ENCODE measurements around the gene ACAD11.

The ACAD11 gene

GRCh38 chr3:132539681-132540080 lies 119.9 kb downstream of the ACAD11 start:
- Mint-ChIP-seq H3K27me3 (no peaks in the 10 kb centered on the region), H3K4me1 (ENCODE audit: low read depth) (peaks cover 28% of the 10 kb centered on the region), H3K9me3 (ENCODE audit: low read depth) (no peaks in the 10 kb centered on the region), H3K36me3 (peaks cover 18% of the 10 kb centered on the region), H3K27ac (no peak overlapping the region), H3K4me3 (no peak overlapping the region)

- H3K9me3 Mint-ChIP-seq (ENCODE audit: low read depth), result no peaks in the 10 kb centered on the region
- no peaks in the 10 kb centered on the region for H3K27me3 Mint-ChIP-seq
- no peak overlapping the region for H3K4me3 Mint-ChIP-seq
- H3K4me1 Mint-ChIP-seq (ENCODE audit: low read depth), result peaks cover 14% of the 10 kb centered on the region
- no peak overlapping the region for H3K27ac Mint-ChIP-seq
- H3K36me3 Mint-ChIP-seq, result peaks cover 13% of the 10 kb centered on the region
Observed at GRCh38 chr3:132538072-132538471, 121.5 kb downstream of the ACAD11 start.

DNA sequence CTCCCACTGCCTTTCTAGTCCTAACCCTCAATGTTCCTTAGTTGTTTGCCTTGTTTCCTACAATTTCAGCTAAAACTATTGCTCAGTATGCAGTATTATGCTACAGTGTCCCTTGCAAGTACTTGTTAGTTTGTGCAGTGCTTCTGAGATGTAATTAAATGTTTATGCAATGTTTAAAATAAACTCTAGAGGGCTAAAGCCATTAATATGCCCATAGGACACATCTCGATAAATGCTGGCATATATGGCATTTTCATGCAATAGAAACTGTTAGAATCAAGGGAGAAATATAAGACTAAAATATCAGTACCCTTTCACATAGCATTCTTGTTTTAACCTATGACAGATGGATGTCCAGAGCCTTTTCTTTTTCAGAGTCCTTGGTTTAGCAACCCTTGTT lies 122.3 kb downstream of the ACAD11 start:
- Mint-ChIP-seq H3K27me3 (no peaks in the 10 kb centered on the region), H3K4me1 (ENCODE audit: low read depth) (peaks cover 6% of the 10 kb centered on the region), H3K36me3 (peaks cover 13% of the 10 kb centered on the region), H3K27ac (no peak overlapping the region), H3K9me3 (ENCODE audit: low read depth) (no peaks in the 10 kb centered on the region), H3K4me3 (no peak overlapping the region)

GRCh38 chr3:132536442-132537153 lies 123.0 kb downstream of the ACAD11 start:
- Mint-ChIP-seq H3K9me3 (ENCODE audit: low read depth) (no peaks in the 10 kb centered on the region), H3K4me3 (no peak overlapping the region), H3K36me3 (peaks cover 11% of the 10 kb centered on the region), H3K27me3 (no peaks in the 10 kb centered on the region), H3K27ac (no peak overlapping the region), H3K4me1 (ENCODE audit: low read depth) (peaks cover 2% of the 10 kb centered on the region)

DNA sequence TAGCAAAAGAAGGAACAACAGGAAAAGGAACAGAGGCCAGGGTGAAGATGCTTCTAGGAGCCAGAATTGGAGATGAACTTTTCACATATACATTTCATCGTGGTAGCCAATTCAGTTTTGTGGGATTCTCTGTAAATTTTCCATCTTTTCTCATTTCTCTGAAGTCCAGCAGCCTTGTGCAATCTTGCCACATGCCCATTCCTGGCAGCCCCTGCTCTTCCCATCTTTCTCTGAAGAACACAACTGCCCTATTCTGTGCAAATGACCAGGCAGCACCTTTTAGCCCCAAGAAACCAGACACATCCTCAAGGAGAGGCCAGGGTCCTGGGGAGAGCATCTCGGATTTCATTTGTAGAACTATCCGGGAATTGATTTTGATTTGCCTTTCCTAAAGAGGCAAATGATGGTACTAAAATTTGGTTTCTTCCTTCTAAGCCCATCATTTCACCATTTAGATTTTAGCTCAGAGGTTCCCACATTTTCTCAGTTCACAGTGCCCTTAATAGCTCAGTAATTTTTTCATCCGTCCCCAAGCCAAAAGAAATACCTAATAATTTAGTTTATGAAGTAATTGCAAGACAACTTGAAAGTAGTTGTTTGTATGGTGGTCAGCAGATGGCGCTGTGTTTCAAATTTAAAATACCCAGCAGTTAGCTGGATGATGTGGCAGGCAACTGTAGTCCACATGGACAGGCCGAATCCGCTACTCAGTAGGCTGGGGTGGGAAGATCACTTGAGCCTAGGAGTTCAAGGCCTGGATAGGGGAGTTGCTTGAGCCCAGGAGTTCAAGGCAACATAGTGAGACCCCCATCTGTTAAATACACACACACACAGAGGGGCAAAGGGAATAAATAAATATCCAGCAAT lies 123.8 kb downstream of the ACAD11 start:
- Mint-ChIP-seq H3K4me1 (ENCODE audit: low read depth) (peaks cover 2% of the 10 kb centered on the region), H3K27me3 (no peaks in the 10 kb centered on the region), H3K4me3 (no peak overlapping the region), H3K36me3 (peaks cover 9% of the 10 kb centered on the region), H3K9me3 (ENCODE audit: low read depth) (no peaks in the 10 kb centered on the region), H3K27ac (peak overlapping the region; percentile 35)

DNA sequence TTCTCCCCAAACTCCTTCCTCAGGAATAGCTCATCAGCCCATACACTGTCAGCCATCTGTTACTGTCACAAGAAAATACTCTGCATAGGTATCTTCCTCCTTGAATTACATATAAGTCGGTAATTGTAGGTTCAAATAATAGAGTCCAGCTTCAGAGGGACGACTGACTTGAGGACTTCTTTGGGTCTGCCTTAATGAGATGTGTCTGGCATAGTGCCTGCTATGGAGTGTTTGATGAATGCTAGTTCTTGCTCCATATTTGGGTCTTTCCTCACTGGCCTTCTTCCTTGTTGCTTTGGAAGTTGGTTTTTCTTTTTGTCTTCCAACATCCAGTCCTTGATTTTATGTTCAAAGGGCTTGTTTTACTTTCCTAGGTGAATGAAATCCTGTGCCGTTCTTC lies 129.0 kb downstream of the ACAD11 start:
- H3K4me3 Mint-ChIP-seq, result no peak overlapping the region
- H3K36me3 Mint-ChIP-seq, result peaks cover 12% of the 10 kb centered on the region
- no peaks in the 10 kb centered on the region for H3K27me3 Mint-ChIP-seq
- no peaks in the 10 kb centered on the region for H3K9me3 Mint-ChIP-seq (ENCODE audit: low read depth)
- no peak overlapping the region for H3K27ac Mint-ChIP-seq
- no peaks in the 10 kb centered on the region for H3K4me1 Mint-ChIP-seq (ENCODE audit: low read depth)

DNA sequence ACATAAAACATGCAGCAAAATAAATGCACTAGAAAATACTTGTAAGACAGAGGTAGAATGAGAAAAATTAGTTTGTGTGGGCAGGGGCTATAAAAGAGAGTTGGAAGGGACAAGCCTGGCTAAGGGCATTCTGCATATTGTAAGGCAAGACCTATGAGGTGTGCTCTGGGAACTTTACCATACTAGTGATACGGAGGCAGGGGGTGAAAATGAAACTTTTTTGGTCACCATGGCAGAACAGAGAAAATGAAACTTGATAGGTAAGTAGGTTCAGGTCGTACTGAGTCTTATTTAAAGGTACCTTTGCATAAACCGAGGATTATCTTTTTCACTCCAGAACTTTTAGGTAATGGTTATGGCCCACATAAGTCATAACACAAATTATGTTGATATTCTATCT lies 137.3 kb downstream of the ACAD11 start:
- H3K4me1 Mint-ChIP-seq (ENCODE audit: low read depth), result peaks cover 8% of the 10 kb centered on the region
- no peak overlapping the region for H3K27ac Mint-ChIP-seq
- H3K4me3 Mint-ChIP-seq, result no peak overlapping the region
- H3K27me3 Mint-ChIP-seq, result no peaks in the 10 kb centered on the region
- H3K36me3 Mint-ChIP-seq, result peaks cover 17% of the 10 kb centered on the region
- H3K9me3 Mint-ChIP-seq (ENCODE audit: low read depth), result no peaks in the 10 kb centered on the region

DNA sequence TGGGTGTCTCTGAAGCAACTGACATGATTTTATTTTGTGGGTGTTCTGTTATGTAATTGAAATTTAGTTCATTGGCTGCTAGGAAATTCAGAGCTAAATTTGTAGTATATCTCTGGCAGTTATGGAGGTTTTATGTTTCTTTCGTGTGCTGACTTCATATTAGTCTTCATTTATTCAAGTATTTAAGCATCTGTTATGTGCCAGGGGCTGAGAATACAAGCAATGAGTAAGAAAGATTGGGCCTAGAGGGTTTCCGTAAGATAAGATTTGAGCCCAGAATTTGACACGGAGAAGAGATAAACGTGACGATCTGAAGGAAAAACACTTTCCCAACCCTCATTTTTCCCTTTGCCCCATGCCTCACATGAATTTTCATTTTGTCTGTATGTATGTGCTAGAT lies 137.7 kb downstream of the ACAD11 start:
- Mint-ChIP-seq H3K27me3 (no peaks in the 10 kb centered on the region), H3K9me3 (ENCODE audit: low read depth) (no peaks in the 10 kb centered on the region), H3K36me3 (peaks cover 18% of the 10 kb centered on the region), H3K27ac (no peak overlapping the region), H3K4me3 (no peak overlapping the region), H3K4me1 (ENCODE audit: low read depth) (peaks cover 8% of the 10 kb centered on the region)

GRCh38 chr3:132519914-132520313 lies 139.7 kb downstream of the ACAD11 start:
- H3K9me3 Mint-ChIP-seq (ENCODE audit: low read depth), result no peaks in the 10 kb centered on the region
- peaks cover 18% of the 10 kb centered on the region for H3K36me3 Mint-ChIP-seq
- peaks cover 8% of the 10 kb centered on the region for H3K4me1 Mint-ChIP-seq (ENCODE audit: low read depth)
- no peak overlapping the region for H3K4me3 Mint-ChIP-seq
- no peaks in the 10 kb centered on the region for H3K27me3 Mint-ChIP-seq
- H3K27ac Mint-ChIP-seq, result peak overlapping the region; percentile 10

- Mint-ChIP-seq H3K27me3 (no peaks in the 10 kb centered on the region), H3K27ac (no peak overlapping the region), H3K9me3 (ENCODE audit: low read depth) (no peaks in the 10 kb centered on the region), H3K36me3 (peaks cover 27% of the 10 kb centered on the region), H3K4me3 (no peak overlapping the region), H3K4me1 (ENCODE audit: low read depth) (peaks cover 6% of the 10 kb centered on the region)
Observed at GRCh38 chr3:132517311-132517710, 142.3 kb downstream of the ACAD11 start.

DNA sequence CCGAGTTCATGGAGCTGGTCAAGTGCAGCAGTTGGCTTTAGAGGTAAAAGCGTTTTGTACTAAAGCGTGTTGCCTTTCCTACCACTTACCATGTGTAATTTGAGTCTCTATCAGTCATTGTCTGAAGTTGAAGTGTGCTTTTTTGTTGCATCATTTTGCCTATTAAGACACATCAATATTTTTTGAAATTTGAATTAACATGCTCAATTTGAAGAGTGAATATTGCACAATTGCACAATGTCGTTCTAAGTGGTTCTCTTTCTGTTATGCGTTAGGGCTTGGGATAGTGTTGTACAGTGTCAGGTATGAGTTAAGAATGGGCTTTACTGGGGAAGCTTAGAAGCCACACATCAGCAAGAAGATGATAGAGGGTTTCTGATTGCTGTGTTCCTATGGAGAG lies 146.6 kb downstream of the ACAD11 start:
- no peak overlapping the region for H3K4me3 Mint-ChIP-seq

GRCh38 chr3:132509506-132509905 lies 150.1 kb downstream of the ACAD11 start:
- Mint-ChIP-seq H3K9me3 (ENCODE audit: low read depth) (no peaks in the 10 kb centered on the region), H3K27me3 (no peaks in the 10 kb centered on the region), H3K4me1 (ENCODE audit: low read depth) (no peaks in the 10 kb centered on the region), H3K36me3 (peaks cover 30% of the 10 kb centered on the region), H3K27ac (no peak overlapping the region), H3K4me3 (no peak overlapping the region)

More for the DNA sequence above, 146.6 kb downstream of the ACAD11 start:
- H3K27me3 Mint-ChIP-seq, result no peaks in the 10 kb centered on the region
- H3K36me3 Mint-ChIP-seq, result peaks cover 28% of the 10 kb centered on the region
- H3K9me3 Mint-ChIP-seq (ENCODE audit: low read depth), result no peaks in the 10 kb centered on the region
- H3K4me1 Mint-ChIP-seq (ENCODE audit: low read depth), result no peaks in the 10 kb centered on the region
- no peak overlapping the region for H3K27ac Mint-ChIP-seq

DNA sequence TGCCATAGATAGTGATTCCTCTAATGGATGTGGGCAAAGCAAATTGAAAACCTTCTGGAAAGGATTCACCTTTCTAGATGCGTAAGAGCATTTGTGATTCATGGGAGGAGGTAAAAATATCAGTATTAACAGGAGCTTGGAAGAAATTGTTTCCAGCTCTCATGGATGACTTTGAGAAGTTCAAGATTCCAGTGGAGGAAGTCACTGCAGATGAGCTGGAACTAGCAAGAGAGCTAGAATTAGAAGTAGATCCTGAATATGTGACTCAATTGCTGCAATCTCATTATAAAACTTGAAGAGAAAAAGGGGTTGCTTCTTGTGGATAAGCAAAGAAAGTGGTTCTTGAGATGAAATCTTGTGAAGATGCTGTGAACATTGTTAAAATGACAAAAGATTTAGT lies 150.5 kb downstream of the ACAD11 start:
- Mint-ChIP-seq H3K36me3 (peaks cover 27% of the 10 kb centered on the region), H3K27me3 (no peaks in the 10 kb centered on the region), H3K27ac (no peak overlapping the region), H3K4me1 (ENCODE audit: low read depth) (no peaks in the 10 kb centered on the region), H3K4me3 (no peak overlapping the region), H3K9me3 (ENCODE audit: low read depth) (no peaks in the 10 kb centered on the region)

Data from activated naive CD8-positive, alpha-beta T cell (primary cell).